HepG2 (cell line): ENCODE results near the gene NOP9. TPM values are rescaled to one million over a fixed set of nuclear protein-coding genes. Genes with fewer than 3 reads are reported as not detected.

Source experiments
- FOXO1 ChIP-seq: sonication (generic); formaldehyde crosslinking; IDR thresholded peaks from 2 replicates; pipeline ENCODE4 v1.4.0; 2020; ENCODE audit warnings: missing genetic modification reagents
- HOXA9 ChIP-seq: sonication (generic); formaldehyde crosslinking; IDR thresholded peaks from 2 replicates; pipeline ENCODE4 v1.8.1; 2022; ENCODE audit warnings: missing genetic modification reagents, mild to moderate bottlenecking, moderate library complexity, borderline replicate concordance
- KLF9 ChIP-seq: IDR thresholded peaks from 2 replicates; pipeline ENCODE4 v1.6.1; 2016; ENCODE audit warnings: low read depth
- KMT2B ChIP-seq: IDR thresholded peaks from 2 replicates; pipeline ENCODE4 v1.6.1; 2016; ENCODE audit warnings: missing genetic modification reagents, missing compliant biosample characterization
- MED1 ChIP-seq: sonication (generic); formaldehyde crosslinking; IDR thresholded peaks from 2 replicates; pipeline ENCODE4 v1.4.0; 2020; ENCODE audit warnings: missing genetic modification reagents
- NBN ChIP-seq: fragments of 450-650 bp; conservative IDR thresholded peaks from 2 replicates; pipeline ENCODE4 v1.6.1; 2017
- NCOR1 ChIP-seq: fragments of 200-600 bp; sonication (generic); IDR thresholded peaks from 2 replicates; pipeline ENCODE4 v1.7.0; 2017; ENCODE audit warnings: antibody characterized with exemption, low read length, borderline replicate concordance
- RFXANK ChIP-seq: IDR thresholded peaks from 2 replicates; pipeline ENCODE4 v1.6.1; 2016
- SP5 ChIP-seq: IDR thresholded peaks from 2 replicates; pipeline ENCODE4 v1.6.1; 2016; ENCODE audit warnings: low read depth, borderline replicate concordance
- XBP1 ChIP-seq: sonication (generic); formaldehyde crosslinking; IDR thresholded peaks from 2 replicates; pipeline ENCODE4 v1.5.0; 2020; ENCODE audit warnings: missing genetic modification reagents
- ZMYM4 ChIP-seq: sonication (generic); formaldehyde crosslinking; IDR thresholded peaks from 2 replicates; pipeline ENCODE4 v1.8.1; 2023; ENCODE audit warnings: mild to moderate bottlenecking, missing genetic modification reagents
- ZNF343 ChIP-seq: sonication (generic); formaldehyde crosslinking; IDR thresholded peaks from 2 replicates; pipeline ENCODE4 v1.4.0; 2020; ENCODE audit warnings: mild to moderate bottlenecking, missing genetic modification reagents
- ZNF615 ChIP-seq: sonication (generic); formaldehyde crosslinking; IDR thresholded peaks from 2 replicates; pipeline ENCODE4 v1.5.0; 2020; ENCODE audit warnings: mild to moderate bottlenecking, missing genetic modification reagents, borderline replicate concordance
- ZNF629 ChIP-seq: sonication (generic); formaldehyde crosslinking; conservative IDR thresholded peaks from 2 replicates; pipeline ENCODE4 v1.5.0; 2020; ENCODE audit warnings: missing genetic modification reagents
- polyA plus RNA-seq, 8 experiments: library from polyadenylated mRNA; depleted of rRNA in 3 of 8; stranded (reverse) in 7 of 8; unstranded in 1 of 8; fragments of >200 nt; fragmentation: Illumina TruSeq in 4 of 8; extraction: Trizol in 4 of 8; gene quantifications; 2 replicates each; pipeline versions ENCODE4 v1.2.1 to v1.2.3, GENCODE V29; 2011 to 2016; ENCODE audit warnings: low read depth in 4 of 8, missing spikeins in 1 of 8, mixed read lengths in 1 of 8; ENCODE audit not compliant: insufficient read depth in 1 of 8
- total RNA-seq, 5 experiments: library from RNA; depleted of rRNA; stranded (reverse); fragments of >200 nt; fragmentation: Illumina TruSeq; extraction: Trizol; gene quantifications; 2 replicates each; pipeline ENCODE4 v1.2.3, GENCODE V29; 2016; ENCODE audit warnings: low read depth in 1 of 5
- TF ChIP-seq, protein P1 (sequence below): sonication (generic); formaldehyde crosslinking; IDR thresholded peaks from 2 replicates; pipeline ENCODE4 v1.8.1; 2022; ENCODE audit warnings: mild to moderate bottlenecking, missing genetic modification reagents
- TF ChIP-seq, protein P2 (sequence below): sonication (generic); formaldehyde crosslinking; IDR thresholded peaks from 2 replicates; pipeline ENCODE4 v1.5.1; 2020; ENCODE audit warnings: mild to moderate bottlenecking, missing genetic modification reagents, moderate library complexity
- TF ChIP-seq, protein P3 (sequence below): IDR thresholded peaks from 2 replicates; pipeline ENCODE4 v1.4.0; 2020; ENCODE audit warnings: mild to moderate bottlenecking, missing genetic modification reagents
- TF ChIP-seq, protein P4 (sequence below): sonication (generic); formaldehyde crosslinking; IDR thresholded peaks from 2 replicates; pipeline ENCODE4 v1.9.0; 2021; ENCODE audit warnings: missing genetic modification reagents, borderline replicate concordance

NOP9 gene
- total and polyA plus RNA-seq, 2 of the 13 experiments (the other 11 are each of a cell fraction or from before 2014, with no cell fraction given): 24.5 to 61.6 TPM

DNA sequence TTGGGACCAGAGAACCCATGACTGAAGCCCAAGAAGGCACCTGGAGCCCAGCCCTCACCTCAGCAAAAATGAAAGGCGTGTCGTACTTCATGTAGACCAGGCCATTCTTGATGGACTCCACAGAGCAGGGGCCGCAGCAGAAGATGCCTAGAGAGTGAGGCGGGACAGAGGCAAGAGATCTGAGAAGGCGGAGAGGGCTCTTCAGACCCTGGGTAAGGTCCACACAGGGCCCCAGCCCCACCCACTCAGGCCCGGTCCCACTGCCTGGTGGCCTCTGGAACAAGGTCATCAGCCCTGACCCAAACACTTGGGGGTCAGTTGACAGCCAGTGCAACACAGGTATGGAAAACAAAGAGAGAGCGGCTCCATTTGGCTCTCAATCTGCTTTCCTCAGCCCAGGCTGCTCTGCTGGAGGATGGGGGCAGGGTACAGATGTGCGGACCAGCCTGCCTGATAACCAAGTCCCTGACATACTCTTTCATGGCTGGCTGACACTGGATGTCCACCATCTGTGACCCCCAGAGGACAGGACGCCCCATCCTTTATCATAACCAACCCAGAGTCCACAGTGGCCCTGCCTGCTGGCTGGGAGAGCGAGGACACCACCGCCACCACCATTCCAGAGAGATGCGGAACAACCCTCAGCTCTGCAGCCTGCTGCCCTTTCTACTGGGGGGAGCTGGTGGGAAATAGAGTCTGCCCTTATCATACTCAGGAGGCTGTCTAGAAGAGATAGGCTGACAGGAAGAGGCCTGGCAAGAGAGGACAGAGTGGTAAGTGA lies 43.5 kb upstream of the NOP9 start (continued):
- TF ChIP-seq ZNF615 (CRISPR knock-in tag) (no peak), XBP1 (CRISPR knock-in tag) (no peak), KMT2B (no peak), SP5 (CRISPR knock-in tag) (peak; percentile 87), MED1 (CRISPR knock-in tag) (no peak; the same call in 1 of the 2 replicates), HOXA9 (CRISPR knock-in tag) (no peak), KLF9 (CRISPR knock-in tag) (no peak), NBN (no peak), FOXO1 (CRISPR knock-in tag) (peak; percentile 63; the same call in 1 of the 2 replicates), ZMYM4 (peak; percentile 86), NCOR1 (peak; percentile 67), ZNF343 (no peak), ZNF629 (CRISPR knock-in tag) (peak; percentile 22; the same call in 1 of the 2 replicates), RFXANK (no peak)
- TF ChIP-seq, protein P1, sequence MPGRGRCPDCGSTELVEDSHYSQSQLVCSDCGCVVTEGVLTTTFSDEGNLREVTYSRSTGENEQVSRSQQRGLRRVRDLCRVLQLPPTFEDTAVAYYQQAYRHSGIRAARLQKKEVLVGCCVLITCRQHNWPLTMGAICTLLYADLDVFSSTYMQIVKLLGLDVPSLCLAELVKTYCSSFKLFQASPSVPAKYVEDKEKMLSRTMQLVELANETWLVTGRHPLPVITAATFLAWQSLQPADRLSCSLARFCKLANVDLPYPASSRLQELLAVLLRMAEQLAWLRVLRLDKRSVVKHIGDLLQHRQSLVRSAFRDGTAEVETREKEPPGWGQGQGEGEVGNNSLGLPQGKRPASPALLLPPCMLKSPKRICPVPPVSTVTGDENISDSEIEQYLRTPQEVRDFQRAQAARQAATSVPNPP: 0 out of 2 replicates have a peak, but pooled peaks have one; percentile 24
- TF ChIP-seq, protein P2, sequence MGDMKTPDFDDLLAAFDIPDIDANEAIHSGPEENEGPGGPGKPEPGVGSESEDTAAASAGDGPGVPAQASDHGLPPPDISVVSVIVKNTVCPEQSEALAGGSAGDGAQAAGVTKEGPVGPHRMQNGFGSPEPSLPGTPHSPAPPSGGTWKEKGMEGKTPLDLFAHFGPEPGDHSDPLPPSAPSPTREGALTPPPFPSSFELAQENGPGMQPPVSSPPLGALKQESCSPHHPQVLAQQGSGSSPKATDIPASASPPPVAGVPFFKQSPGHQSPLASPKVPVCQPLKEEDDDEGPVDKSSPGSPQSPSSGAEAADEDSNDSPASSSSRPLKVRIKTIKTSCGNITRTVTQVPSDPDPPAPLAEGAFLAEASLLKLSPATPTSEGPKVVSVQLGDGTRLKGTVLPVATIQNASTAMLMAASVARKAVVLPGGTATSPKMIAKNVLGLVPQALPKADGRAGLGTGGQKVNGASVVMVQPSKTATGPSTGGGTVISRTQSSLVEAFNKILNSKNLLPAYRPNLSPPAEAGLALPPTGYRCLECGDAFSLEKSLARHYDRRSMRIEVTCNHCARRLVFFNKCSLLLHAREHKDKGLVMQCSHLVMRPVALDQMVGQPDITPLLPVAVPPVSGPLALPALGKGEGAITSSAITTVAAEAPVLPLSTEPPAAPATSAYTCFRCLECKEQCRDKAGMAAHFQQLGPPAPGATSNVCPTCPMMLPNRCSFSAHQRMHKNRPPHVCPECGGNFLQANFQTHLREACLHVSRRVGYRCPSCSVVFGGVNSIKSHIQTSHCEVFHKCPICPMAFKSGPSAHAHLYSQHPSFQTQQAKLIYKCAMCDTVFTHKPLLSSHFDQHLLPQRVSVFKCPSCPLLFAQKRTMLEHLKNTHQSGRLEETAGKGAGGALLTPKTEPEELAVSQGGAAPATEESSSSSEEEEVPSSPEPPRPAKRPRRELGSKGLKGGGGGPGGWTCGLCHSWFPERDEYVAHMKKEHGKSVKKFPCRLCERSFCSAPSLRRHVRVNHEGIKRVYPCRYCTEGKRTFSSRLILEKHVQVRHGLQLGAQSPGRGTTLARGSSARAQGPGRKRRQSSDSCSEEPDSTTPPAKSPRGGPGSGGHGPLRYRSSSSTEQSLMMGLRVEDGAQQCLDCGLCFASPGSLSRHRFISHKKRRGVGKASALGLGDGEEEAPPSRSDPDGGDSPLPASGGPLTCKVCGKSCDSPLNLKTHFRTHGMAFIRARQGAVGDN: peak; percentile 75
- TF ChIP-seq, protein P3, sequence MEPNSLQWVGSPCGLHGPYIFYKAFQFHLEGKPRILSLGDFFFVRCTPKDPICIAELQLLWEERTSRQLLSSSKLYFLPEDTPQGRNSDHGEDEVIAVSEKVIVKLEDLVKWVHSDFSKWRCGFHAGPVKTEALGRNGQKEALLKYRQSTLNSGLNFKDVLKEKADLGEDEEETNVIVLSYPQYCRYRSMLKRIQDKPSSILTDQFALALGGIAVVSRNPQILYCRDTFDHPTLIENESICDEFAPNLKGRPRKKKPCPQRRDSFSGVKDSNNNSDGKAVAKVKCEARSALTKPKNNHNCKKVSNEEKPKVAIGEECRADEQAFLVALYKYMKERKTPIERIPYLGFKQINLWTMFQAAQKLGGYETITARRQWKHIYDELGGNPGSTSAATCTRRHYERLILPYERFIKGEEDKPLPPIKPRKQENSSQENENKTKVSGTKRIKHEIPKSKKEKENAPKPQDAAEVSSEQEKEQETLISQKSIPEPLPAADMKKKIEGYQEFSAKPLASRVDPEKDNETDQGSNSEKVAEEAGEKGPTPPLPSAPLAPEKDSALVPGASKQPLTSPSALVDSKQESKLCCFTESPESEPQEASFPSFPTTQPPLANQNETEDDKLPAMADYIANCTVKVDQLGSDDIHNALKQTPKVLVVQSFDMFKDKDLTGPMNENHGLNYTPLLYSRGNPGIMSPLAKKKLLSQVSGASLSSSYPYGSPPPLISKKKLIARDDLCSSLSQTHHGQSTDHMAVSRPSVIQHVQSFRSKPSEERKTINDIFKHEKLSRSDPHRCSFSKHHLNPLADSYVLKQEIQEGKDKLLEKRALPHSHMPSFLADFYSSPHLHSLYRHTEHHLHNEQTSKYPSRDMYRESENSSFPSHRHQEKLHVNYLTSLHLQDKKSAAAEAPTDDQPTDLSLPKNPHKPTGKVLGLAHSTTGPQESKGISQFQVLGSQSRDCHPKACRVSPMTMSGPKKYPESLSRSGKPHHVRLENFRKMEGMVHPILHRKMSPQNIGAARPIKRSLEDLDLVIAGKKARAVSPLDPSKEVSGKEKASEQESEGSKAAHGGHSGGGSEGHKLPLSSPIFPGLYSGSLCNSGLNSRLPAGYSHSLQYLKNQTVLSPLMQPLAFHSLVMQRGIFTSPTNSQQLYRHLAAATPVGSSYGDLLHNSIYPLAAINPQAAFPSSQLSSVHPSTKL (CRISPR knock-in tag): peak; percentile 39; the same call in 1 of the 2 replicates
- TF ChIP-seq, protein P4, sequence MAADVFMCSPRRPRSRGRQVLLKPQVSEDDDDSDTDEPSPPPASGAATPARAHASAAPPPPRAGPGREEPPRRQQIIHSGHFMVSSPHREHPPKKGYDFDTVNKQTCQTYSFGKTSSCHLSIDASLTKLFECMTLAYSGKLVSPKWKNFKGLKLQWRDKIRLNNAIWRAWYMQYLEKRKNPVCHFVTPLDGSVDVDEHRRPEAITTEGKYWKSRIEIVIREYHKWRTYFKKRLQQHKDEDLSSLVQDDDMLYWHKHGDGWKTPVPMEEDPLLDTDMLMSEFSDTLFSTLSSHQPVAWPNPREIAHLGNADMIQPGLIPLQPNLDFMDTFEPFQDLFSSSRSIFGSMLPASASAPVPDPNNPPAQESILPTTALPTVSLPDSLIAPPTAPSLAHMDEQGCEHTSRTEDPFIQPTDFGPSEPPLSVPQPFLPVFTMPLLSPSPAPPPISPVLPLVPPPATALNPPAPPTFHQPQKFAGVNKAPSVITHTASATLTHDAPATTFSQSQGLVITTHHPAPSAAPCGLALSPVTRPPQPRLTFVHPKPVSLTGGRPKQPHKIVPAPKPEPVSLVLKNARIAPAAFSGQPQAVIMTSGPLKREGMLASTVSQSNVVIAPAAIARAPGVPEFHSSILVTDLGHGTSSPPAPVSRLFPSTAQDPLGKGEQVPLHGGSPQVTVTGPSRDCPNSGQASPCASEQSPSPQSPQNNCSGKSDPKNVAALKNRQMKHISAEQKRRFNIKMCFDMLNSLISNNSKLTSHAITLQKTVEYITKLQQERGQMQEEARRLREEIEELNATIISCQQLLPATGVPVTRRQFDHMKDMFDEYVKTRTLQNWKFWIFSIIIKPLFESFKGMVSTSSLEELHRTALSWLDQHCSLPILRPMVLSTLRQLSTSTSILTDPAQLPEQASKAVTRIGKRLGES (CRISPR knock-in tag): no peak
